ENCODE results near the gene SCRN2.

- TF ChIP-seq, protein P1, sequence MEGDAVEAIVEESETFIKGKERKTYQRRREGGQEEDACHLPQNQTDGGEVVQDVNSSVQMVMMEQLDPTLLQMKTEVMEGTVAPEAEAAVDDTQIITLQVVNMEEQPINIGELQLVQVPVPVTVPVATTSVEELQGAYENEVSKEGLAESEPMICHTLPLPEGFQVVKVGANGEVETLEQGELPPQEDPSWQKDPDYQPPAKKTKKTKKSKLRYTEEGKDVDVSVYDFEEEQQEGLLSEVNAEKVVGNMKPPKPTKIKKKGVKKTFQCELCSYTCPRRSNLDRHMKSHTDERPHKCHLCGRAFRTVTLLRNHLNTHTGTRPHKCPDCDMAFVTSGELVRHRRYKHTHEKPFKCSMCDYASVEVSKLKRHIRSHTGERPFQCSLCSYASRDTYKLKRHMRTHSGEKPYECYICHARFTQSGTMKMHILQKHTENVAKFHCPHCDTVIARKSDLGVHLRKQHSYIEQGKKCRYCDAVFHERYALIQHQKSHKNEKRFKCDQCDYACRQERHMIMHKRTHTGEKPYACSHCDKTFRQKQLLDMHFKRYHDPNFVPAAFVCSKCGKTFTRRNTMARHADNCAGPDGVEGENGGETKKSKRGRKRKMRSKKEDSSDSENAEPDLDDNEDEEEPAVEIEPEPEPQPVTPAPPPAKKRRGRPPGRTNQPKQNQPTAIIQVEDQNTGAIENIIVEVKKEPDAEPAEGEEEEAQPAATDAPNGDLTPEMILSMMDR (conservative IDR thresholded peaks at IDR 0.05; ENCODE audit: low read depth, low read length): no peak
- TF ChIP-seq EZH2 (IDR thresholded peaks at IDR 0.05; ENCODE audit: low read length, unreplicated experiment) (no peak), EZH2phosphoT487 (IDR thresholded peaks at IDR 0.05; ENCODE audit: borderline replicate concordance, low read length) (no peak)
These were observed 15.8 kb upstream of the SCRN2 start for GRCh38 chr17:47856830-47857229.

Data from PC-3 (cell line).